H1 (cell line): ENCODE results near the gene CBL. TPM values are rescaled to one million over a fixed set of nuclear protein-coding genes. Genes with fewer than 3 reads are reported as not detected.
A peak's percentile ranks its signal among the peaks of the same experiment; 100 is the strongest.

Experiments
- CTCF ChIA-PET: fragments of 300-600 bp; sonication (Branson Sonifier 250); formaldehyde crosslinking; loops from one replicate; lab custom pipeline; 2021; ENCODE audit not compliant: partially characterized antibody; lab: Charles Lee
- POLR2A ChIA-PET: fragments of 300-600 bp; sonication (Branson Sonifier 250); formaldehyde crosslinking; loops from one replicate; lab custom pipeline; 2021; ENCODE audit warnings: inconsistent platforms; ENCODE audit not compliant: partially characterized antibody; lab: Charles Lee
- DNase-seq, 2 experiments: peaks; one replicate each; pipeline versions ENCODE4 v3.0.0 to v3.0.0-alpha.2; 2010 to 2022; ENCODE audit warnings: low spot score in 2 of 2, low read depth in 1 of 2, mixed read lengths in 1 of 2
- FAIRE-seq: peaks from 2 replicates; lab custom pipeline; 2011; peaks lifted over from hg19 to GRCh38; lab: Jason Lieb, UNC
- H2AFZ ChIP-seq: 2 replicates; pipeline ENCODE4 v1.8.1; 2012; ENCODE audit warnings: low read length, inconsistent platforms
- H2AK5ac ChIP-seq: 2 replicates; pipeline ENCODE4 v1.6.1; 2013; ENCODE audit warnings: low read depth, low read length
- H2BK120ac ChIP-seq: replicated peaks from 2 replicates; pipeline ENCODE3; 2013; ENCODE audit warnings: low read depth, low read length, inconsistent platforms
- H2BK12ac ChIP-seq: 2 replicates; pipeline ENCODE4 v1.6.1; 2013; ENCODE audit warnings: low read depth, low read length
- H2BK15ac ChIP-seq: 2 replicates; pipeline ENCODE4 v1.6.1; 2013; ENCODE audit warnings: low read length
- H2BK20ac ChIP-seq: 2 replicates; pipeline ENCODE4 v1.6.1; 2013; ENCODE audit warnings: low read length
- H2BK5ac ChIP-seq: 2 replicates; pipeline ENCODE4 v1.6.1; 2013; ENCODE audit warnings: low read depth, low read length
- H3K14ac ChIP-seq: 2 replicates; pipeline ENCODE4 v1.6.1; 2013; ENCODE audit warnings: inconsistent platforms; ENCODE audit not compliant: insufficient read length
- H3K18ac ChIP-seq: 2 replicates; pipeline ENCODE4 v1.6.1; 2013; ENCODE audit warnings: low read length; ENCODE audit errors: extremely low read depth
- H3K23ac ChIP-seq: 2 replicates; pipeline ENCODE4 v1.6.1; 2013; ENCODE audit warnings: inconsistent platforms; ENCODE audit not compliant: insufficient read length
- H3K23me2 ChIP-seq: 2 replicates; pipeline ENCODE4 v1.6.1; 2013; ENCODE audit warnings: low read depth, low read length
- H3K27ac ChIP-seq: 2 replicates; pipeline ENCODE4 v1.6.1; 2011; ENCODE audit warnings: low read depth, low read length, inconsistent platforms
- H3K27me3 ChIP-seq, 4 experiments: replicated peaks in 1 of 4; 1 replicate in 1 of 4; 2 replicates in 3 of 4; pipeline versions ENCODE4 v1.6.1 to v1.8.1; 2011 to 2013; ENCODE audit warnings: low read length in 3 of 4, mild to moderate bottlenecking in 3 of 4, inconsistent platforms in 2 of 4, mixed read lengths in 2 of 4, moderate library complexity in 1 of 4; ENCODE audit not compliant: control insufficient read depth in 3 of 4, insufficient read depth in 3 of 4; ENCODE audit errors: extremely low read depth in 1 of 4
- H3K36me3 ChIP-seq, 4 experiments: 2 replicates each; pipeline versions ENCODE4 v1.6.1 to v1.8.1; 2011 to 2013; ENCODE audit warnings: mild to moderate bottlenecking in 4 of 4, low read length in 3 of 4, moderate library complexity in 2 of 4, control low read depth in 1 of 4, inconsistent platforms in 1 of 4; ENCODE audit not compliant: insufficient read depth in 4 of 4, control insufficient read depth in 2 of 4
- H3K4ac ChIP-seq: replicated peaks from 2 replicates; pipeline ENCODE3; 2013; ENCODE audit warnings: low read length, low read depth, mixed read lengths, inconsistent platforms; ENCODE audit not compliant: insufficient read length
- H3K4me1 ChIP-seq, 4 experiments: replicated peaks in 1 of 4; 1 replicate in 1 of 4; 2 replicates in 3 of 4; pipeline versions ENCODE4 v1.6.1 to v1.8.1; 2011 to 2013; ENCODE audit warnings: low read length in 3 of 4, inconsistent platforms in 2 of 4, mixed read lengths in 1 of 4; ENCODE audit not compliant: insufficient read depth in 4 of 4, control insufficient read depth in 3 of 4
- H3K4me2 ChIP-seq, 2 experiments: 2 replicates each; pipeline versions ENCODE4 v1.6.1 to v1.8.1; 2011 to 2013; ENCODE audit warnings: low read depth in 2 of 2, low read length in 2 of 2, control low read depth in 1 of 2, inconsistent platforms in 1 of 2, mild to moderate bottlenecking in 1 of 2; ENCODE audit not compliant: insufficient read depth in 1 of 2
- H3K4me3 ChIP-seq, 4 experiments: fragments of 200-600, 300-600 bp in 1 of 4; sonication (generic), shearing (Covaris generic), sonication (Bioruptor Twin) in 1 of 4; 2 replicates each; pipeline versions ENCODE4 v1.5.1 to v1.8.1; 2011 to 2016; ENCODE audit warnings: low read length in 4 of 4, low read depth in 3 of 4, control low read depth in 2 of 4, inconsistent platforms in 2 of 4, mild to moderate bottlenecking in 2 of 4, mixed read lengths in 1 of 4, moderate library complexity in 1 of 4; ENCODE audit not compliant: insufficient read depth in 2 of 4; ENCODE audit errors: extremely low read depth in 1 of 4
- H3K56ac ChIP-seq: replicated peaks from 2 replicates; pipeline ENCODE3; 2013; ENCODE audit warnings: low read depth, mild to moderate bottlenecking, mixed read lengths, low read length, inconsistent platforms; ENCODE audit not compliant: insufficient read length
- H3K79me1 ChIP-seq: 2 replicates; pipeline ENCODE4 v1.6.1; 2013; ENCODE audit warnings: low read depth, low read length, control low read depth
- H3K79me2 ChIP-seq, 2 experiments: 2 replicates each; pipeline versions ENCODE4 v1.6.1 to v1.8.1; 2012 to 2013; ENCODE audit warnings: low read length in 2 of 2, mild to moderate bottlenecking in 2 of 2, inconsistent platforms in 1 of 2; ENCODE audit not compliant: insufficient read depth in 2 of 2, control insufficient read depth in 1 of 2
- H3K9ac ChIP-seq, 4 experiments: replicated peaks in 1 of 4; 1 replicate in 1 of 4; 2 replicates in 3 of 4; pipeline versions ENCODE4 v1.6.1 to v1.8.1; 2011 to 2013; ENCODE audit warnings: low read depth in 3 of 4, low read length in 3 of 4, control low read depth in 2 of 4, mild to moderate bottlenecking in 2 of 4, moderate library complexity in 2 of 4, inconsistent platforms in 1 of 4; ENCODE audit errors: extremely low read depth in 1 of 4
- H3K9me3 ChIP-seq, 2 experiments: 2 replicates each; pipeline versions ENCODE4 v1.6.1 to v1.8.1; 2012 to 2013; ENCODE audit warnings: mild to moderate bottlenecking in 2 of 2, moderate library complexity in 2 of 2, control low read depth in 1 of 2, inconsistent platforms in 1 of 2, low read depth in 1 of 2, low read length in 1 of 2, mixed read lengths in 1 of 2; ENCODE audit not compliant: insufficient read depth in 2 of 2
- H4K20me1 ChIP-seq, 2 experiments: replicated peaks in 1 of 2; 2 replicates each; pipeline versions ENCODE3 to v1.8.1; 2011 to 2013; ENCODE audit warnings: inconsistent platforms in 2 of 2, low read length in 2 of 2, mild to moderate bottlenecking in 1 of 2; ENCODE audit not compliant: insufficient read depth in 2 of 2, control insufficient read depth in 1 of 2
- H4K5ac ChIP-seq: 2 replicates; pipeline ENCODE4 v1.6.1; 2013; ENCODE audit warnings: low read length, low read depth, mixed read lengths, inconsistent platforms; ENCODE audit not compliant: insufficient read length
- H4K8ac ChIP-seq: 2 replicates; pipeline ENCODE4 v1.8.0; 2013; ENCODE audit warnings: mild to moderate bottlenecking, moderate library complexity, low read length, inconsistent platforms; ENCODE audit not compliant: insufficient read depth; ENCODE audit errors: extremely low read depth
- H4K91ac ChIP-seq: replicated peaks from 2 replicates; pipeline ENCODE3; 2013; ENCODE audit warnings: low read length, mixed read lengths, inconsistent platforms; ENCODE audit not compliant: insufficient read length
- CBX8 ChIP-seq: fragments of 300-800, 300-1000 bp; sonication (generic); IDR thresholded peaks from 2 replicates; pipeline ENCODE4 v1.7.1; 2016; ENCODE audit warnings: low read depth, low read length, borderline replicate concordance
- EGR1 ChIP-seq: IDR thresholded peaks from 2 replicates; pipeline ENCODE4 v1.6.1; 2011; ENCODE audit warnings: low read depth, low read length, borderline replicate concordance
- KDM5A ChIP-seq: fragments of 200-600 bp; IDR thresholded peaks from 2 replicates; pipeline ENCODE4 v1.7.1; 2012; ENCODE audit warnings: mild to moderate bottlenecking, low read length, inconsistent platforms, mixed read lengths
- RAD21 ChIP-seq, 2 experiments: IDR thresholded peaks in 1 of 2; conservative IDR thresholded peaks in 1 of 2; 2 replicates each; pipeline ENCODE4 v1.6.1; 2011; ENCODE audit warnings: low read depth in 2 of 2, low read length in 2 of 2, improper control_type of control experiment in 1 of 2, inconsistent platforms in 1 of 2, mild to moderate bottlenecking in 1 of 2, moderate library complexity in 1 of 2
- SIX5 ChIP-seq: IDR thresholded peaks from 2 replicates; pipeline ENCODE4 v1.6.1; 2011; ENCODE audit warnings: mild to moderate bottlenecking, low read depth, low read length
- TBP ChIP-seq: IDR thresholded peaks from 2 replicates; pipeline ENCODE4 v1.6.1; 2011; ENCODE audit warnings: low read depth, low read length, improper control_type of control experiment
- WGBS, 2 experiments: shearing (Covaris generic) in 1 of 2; methylation state at CpG; one replicate each; pipeline versions ENCODE4 v1.1.6 to v1.1.7; 2013 to 2015; ENCODE audit warnings: low lambda C conversion rate in 2 of 2, mixed read lengths in 2 of 2, inconsistent platforms in 1 of 2, low coverage in 1 of 2, missing lambda C conversion rate in 1 of 2; ENCODE audit not compliant: insufficient replicate concordance in 2 of 2, insufficient coverage in 1 of 2, insufficient read length in 1 of 2; ENCODE audit errors: extremely low coverage in 1 of 2, missing lambda C conversion rate in 1 of 2; 5-methylcytosine and 5-hydroxymethylcytosine counted together
- polyA plus RNA-seq, 7 experiments: library from polyadenylated mRNA; depleted of rRNA in 3 of 7; stranded (reverse) in 5 of 7; unstranded in 2 of 7; fragments of >200 nt in 5 of 7; fragments of 200-250 nt in 2 of 7; gene quantifications; 1 replicate in 5 of 7; 2 replicates in 1 of 7; 4 replicates in 1 of 7; pipeline versions ENCODE4 v1.2.1 to v1.2.3, GENCODE V29; 2011 to 2013; ENCODE audit warnings: missing spikeins in 2 of 7, mixed read lengths in 2 of 7
- total RNA-seq: library from RNA; stranded (reverse); fragmentation: NEBNext Ultra II Directional; extraction: Animal tissue kit (Norgen Biotek cat#: 25700); gene quantifications from 2 replicates; pipeline ENCODE4 v1.2.1, GENCODE V29; 2021

The CBL gene
- total and polyA plus RNA-seq, 2 of the 8 experiments (the other 6 are each of a cell fraction or from before 2014, with no cell fraction given), result 23.1 to 57.8 TPM

DNA sequence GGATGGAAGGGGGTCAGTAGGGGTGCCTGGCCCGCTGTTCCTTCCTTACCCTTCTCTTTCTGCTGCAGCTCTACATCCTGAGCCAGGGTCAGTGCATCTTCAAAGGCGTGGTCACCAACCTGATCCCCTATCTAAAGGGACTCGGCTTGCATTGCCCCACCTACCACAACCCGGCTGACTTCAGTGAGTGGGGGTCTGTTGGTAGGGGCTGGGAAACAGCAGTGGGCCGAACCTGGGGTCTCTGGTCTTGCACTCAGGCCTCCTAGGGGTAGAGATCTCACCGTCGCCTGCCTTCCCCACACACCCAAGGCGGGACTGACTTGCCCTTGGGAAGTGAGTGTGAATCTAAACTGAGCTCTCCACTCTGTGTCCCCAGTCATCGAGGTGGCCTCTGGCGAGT lies 49.6 kb upstream of the CBL start:
- no peaks in the 10 kb centered on the region for H4K20me1 ChIP-seq
- ChIA-PET POLR2A (interaction anchor here (0.6 to 2.4 kb wide), 5 partner anchors 8 to 61 kb away, joined by 3 to 7 read pairs (median 6); partner anchors contain the start of gene ABCG4), CTCF (interaction anchor here (0.6 to 23.6 kb wide), 12 partner anchors 13 to 548 kb away, joined by 3 to 389 read pairs (median 3); partner anchors contain the start of genes CBL, HINFP, NHERF4 and NLRX1)
- no peak overlapping the region for H3K23ac ChIP-seq
- no peaks in the 10 kb centered on the region for H3K79me2 ChIP-seq
- H4K5ac ChIP-seq, result no peak overlapping the region
- H2BK120ac ChIP-seq, result no peak overlapping the region
- WGBS, 2 experiments, result 85% methylated on average over 10 of the region's 10 CpGs; no CpG with 5 or more reads in 1 of the 2 experiments
- no peaks in the 10 kb centered on the region for H3K23me2 ChIP-seq
- FAIRE-seq, result no peak
- no peak for DNase-seq
- H3K36me3 ChIP-seq, result no peaks in the 10 kb centered on the region
- no peak overlapping the region for H4K91ac ChIP-seq
- 0 out of 2 replicates have a peak overlapping the region, but pooled peaks have one; percentile 43 for H2AK5ac ChIP-seq
- TF ChIP-seq SIX5, result no peak
- no peak for TF ChIP-seq RAD21 (IDR thresholded peaks at IDR 0.05 in 1 of 2, conservative IDR thresholded peaks at IDR 0.05 in 1 of 2; ENCODE audit: low read depth in 2 of 2, low read length in 2 of 2)
- no peak for TF ChIP-seq KDM5A
- no peak for TF ChIP-seq EGR1
- no peak for TF ChIP-seq CBX8
- no peak for TF ChIP-seq TBP
- H3K4me3 ChIP-seq, result no peak overlapping the region
- no peak overlapping the region for H3K27ac ChIP-seq
- H3K9ac ChIP-seq, result no peak overlapping the region
- no peak overlapping the region for H2BK15ac ChIP-seq
- H3K18ac ChIP-seq, result no peak overlapping the region
- H3K79me1 ChIP-seq, result no peaks in the 10 kb centered on the region
- no peak overlapping the region for H3K4me2 ChIP-seq
- H3K4me1 ChIP-seq, result peaks cover 0 to 5% (median 2%) of the 10 kb centered on the region in 4 experiments; a peak in 4 of 7 replicates
- H4K8ac ChIP-seq, result no peak overlapping the region
- H3K14ac ChIP-seq, result no peak overlapping the region
- no peaks in the 10 kb centered on the region for H3K9me3 ChIP-seq
- H2BK12ac ChIP-seq, result no peak overlapping the region
- H2BK20ac ChIP-seq, result no peak overlapping the region
- no peak overlapping the region for H2AFZ ChIP-seq
- H2BK5ac ChIP-seq, result no peak overlapping the region
- H3K27me3 ChIP-seq, result peaks cover 0 to 2% (median 0%) of the 10 kb centered on the region in 4 experiments; a peak in 2 of 7 replicates
- H3K4ac ChIP-seq, result no peak overlapping the region
- H3K56ac ChIP-seq, result no peak overlapping the region
